ENCODE results near the gene SMIM38. TPM values are rescaled to one million over a fixed set of nuclear protein-coding genes. Genes with fewer than 3 reads are reported as not detected.

Gene SMIM38
- total RNA-seq, 2 donors from 2014 or later, result 3.0 to 4.2 TPM

GRCh38 chr11:69157156-69157821 is 1.6 kb downstream of the SMIM38 start:
- Histone ChIP-seq H3K36me3 (no peaks in the 10 kb centered on the region), H3K4me3 (peak overlapping the region; percentile 61), H3K4me1 (ENCODE audit: control insufficient read depth in 1 of 2, low read depth in 2 of 2) (peaks cover 0 to 17% of the 10 kb centered on the region in 2 donors), H3K27me3 (replicated peaks; ENCODE audit: insufficient read depth) (no peaks in the 10 kb centered on the region), H3K9me3 (no peaks in the 10 kb centered on the region), H3K27ac (peak overlapping the region in 1 of 2 donors; percentile 42)
- ATAC-seq (ENCODE audit: insufficient number of reproducible peaks, low FRiP score, low read depth) (peak; percentile 17), DNase-seq (ENCODE audit: low spot score) (no peak)
- TF ChIP-seq CTCF (IDR thresholded peaks at IDR 0.05), result no peak

GRCh38 chr11:69157822-69158231 is 2.1 kb downstream of the SMIM38 start:
- peak overlapping the region; percentile 61 for H3K4me3 ChIP-seq
- peaks cover 0 to 17% of the 10 kb centered on the region in 2 donors for H3K4me1 ChIP-seq (ENCODE audit: control insufficient read depth in 1 of 2, low read depth in 2 of 2)
- H3K9me3 ChIP-seq, result no peaks in the 10 kb centered on the region
- no peak for DNase-seq (ENCODE audit: low spot score)
- no peak for TF ChIP-seq CTCF (IDR thresholded peaks at IDR 0.05)
- H3K27ac ChIP-seq, result no peak overlapping the region
- ATAC-seq (ENCODE audit: insufficient number of reproducible peaks, low FRiP score, low read depth), result no peak
- no peaks in the 10 kb centered on the region for H3K36me3 ChIP-seq
- H3K27me3 ChIP-seq (replicated peaks; ENCODE audit: insufficient read depth), result no peaks in the 10 kb centered on the region

- Histone ChIP-seq H3K4me1 (ENCODE audit: control insufficient read depth in 1 of 2, low read depth in 2 of 2) (peaks cover 0 to 17% of the 10 kb centered on the region in 2 donors), H3K27me3 (replicated peaks; ENCODE audit: insufficient read depth) (no peaks in the 10 kb centered on the region), H3K27ac (no peak overlapping the region)
These were observed 2.8 kb downstream of the SMIM38 start for GRCh38 chr11:69158301-69159149.

GRCh38 chr11:69159150-69159852 is 3.6 kb downstream of the SMIM38 start:
- Histone ChIP-seq H3K27ac (no peak overlapping the region), H3K4me1 (ENCODE audit: control insufficient read depth in 1 of 2, low read depth in 2 of 2) (peaks cover 0 to 17% of the 10 kb centered on the region in 2 donors), H3K27me3 (replicated peaks; ENCODE audit: insufficient read depth) (no peaks in the 10 kb centered on the region), H3K36me3 (no peaks in the 10 kb centered on the region), H3K9me3 (peaks cover 4% of the 10 kb centered on the region), H3K4me3 (no peak overlapping the region)
- no peak for TF ChIP-seq CTCF (IDR thresholded peaks at IDR 0.05)
- ATAC-seq (ENCODE audit: insufficient number of reproducible peaks, low FRiP score, low read depth) (no peak), DNase-seq (ENCODE audit: low spot score) (no peak)

More at GRCh38 chr11:69158301-69159149, 2.8 kb downstream of the SMIM38 start:
- ATAC-seq (ENCODE audit: insufficient number of reproducible peaks, low FRiP score, low read depth), result no peak
- no peak for DNase-seq (ENCODE audit: low spot score)
- H3K9me3 ChIP-seq, result peaks cover 4% of the 10 kb centered on the region
- no peaks in the 10 kb centered on the region for H3K36me3 ChIP-seq
- H3K4me3 ChIP-seq, result no peak overlapping the region
- no peak for TF ChIP-seq CTCF (IDR thresholded peaks at IDR 0.05)

Measured in thoracic aorta (tissue), 2 donors.